Measurements from ENCODE around the gene NAA50. TPM values are rescaled to one million over a fixed set of nuclear protein-coding genes. Genes with fewer than 3 reads are reported as not detected.

NAA50 gene
- total and polyA plus RNA-seq, 8 donors, result 8.4 to 46.2 (median 34.5) TPM

- no peak for TF ChIP-seq CTCF (IDR thresholded peaks at IDR 0.05)
- intact Hi-C loops (cut with DNase I), result no loop called here
- FAIRE-seq (peak; percentile 51), ATAC-seq (peak in 2 of 4 donors; percentile 51), DNase-seq (no peak)
- no peaks in the 10 kb centered on the region for H3K4me1 ChIP-seq
- H3K27ac ChIP-seq, result no peak overlapping the region
- H3K4me3 ChIP-seq, result no peak overlapping the region
- H3K27me3 ChIP-seq, result no peaks in the 10 kb centered on the region
- H3K36me3 ChIP-seq, result peaks cover 0 to 8% (median 0%) of the 10 kb centered on the region in 3 donors
- no peaks in the 10 kb centered on the region for H3K9me3 ChIP-seq
These were observed 37.4 kb upstream of the NAA50 start for GRCh38 chr3:113783463-113783862.

GRCh38 chr3:113776564-113776963 lies 30.5 kb upstream of the NAA50 start:
- Histone ChIP-seq H3K4me3 (no peak overlapping the region), H3K27me3 (no peaks in the 10 kb centered on the region), H3K36me3 (no peaks in the 10 kb centered on the region), H3K9me3 (no peaks in the 10 kb centered on the region), H3K4me1 (peaks cover 0 to 12% (median 10%) of the 10 kb centered on the region in 3 donors), H3K27ac (no peak overlapping the region)
- intact Hi-C loops (cut with DNase I), result loop anchor here in 1 of 3 donors (10.0 kb wide), 1 partner anchor 48 kb away; no protein-coding TSS in a partner anchor
- FAIRE-seq (no peak), ATAC-seq (peak in 2 of 4 donors; percentile 39 to 51), DNase-seq (no peak)
- TF ChIP-seq CTCF (IDR thresholded peaks at IDR 0.05), result no peak
- 42 to 45% methylated on average over 3 of the region's 3 CpGs for WGBS, 2 donors

- Histone ChIP-seq H3K27ac (no peak overlapping the region), H3K4me1 (peaks cover 0 to 12% (median 10%) of the 10 kb centered on the region in 3 donors), H3K4me3 (no peak overlapping the region), H3K9me3 (no peaks in the 10 kb centered on the region), H3K27me3 (no peaks in the 10 kb centered on the region), H3K36me3 (no peaks in the 10 kb centered on the region)
- no peak for DNase-seq
- intact Hi-C loops (cut with DNase I), result loop anchor here in 1 of 3 donors (10.0 kb wide), 1 partner anchor 49 kb away; no protein-coding TSS in a partner anchor
- ATAC-seq, result no peak
- 100% methylated on average over 1 of the region's 1 CpG for WGBS, 2 donors
- TF ChIP-seq CTCF (IDR thresholded peaks at IDR 0.05), result no peak
- FAIRE-seq, result no peak
These were observed 29.5 kb upstream of the NAA50 start for GRCh38 chr3:113775516-113775915.

GRCh38 chr3:113773381-113773780 lies 27.3 kb upstream of the NAA50 start:
- H3K36me3 ChIP-seq, result no peaks in the 10 kb centered on the region
- WGBS, 2 donors, result 82 to 87% methylated on average over 3 of the region's 3 CpGs
- FAIRE-seq (no peak), ATAC-seq (no peak), DNase-seq (no peak)
- no peaks in the 10 kb centered on the region for H3K9me3 ChIP-seq
- TF ChIP-seq CTCF (IDR thresholded peaks at IDR 0.05), result no peak
- H3K27me3 ChIP-seq, result no peaks in the 10 kb centered on the region
- H3K4me3 ChIP-seq, result no peak overlapping the region
- intact Hi-C loops (cut with DNase I), result loop anchor here in 1 of 3 donors (10.0 kb wide), 1 partner anchor 51 kb away; no protein-coding TSS in a partner anchor
- H3K27ac ChIP-seq, result no peak overlapping the region
- peaks cover 7 to 18% (median 14%) of the 10 kb centered on the region in 3 donors for H3K4me1 ChIP-seq

- Histone ChIP-seq H3K36me3 (no peaks in the 10 kb centered on the region), H3K9me3 (no peaks in the 10 kb centered on the region), H3K27ac (no peak overlapping the region), H3K4me1 (peaks cover 7 to 16% (median 14%) of the 10 kb centered on the region in 3 donors), H3K27me3 (no peaks in the 10 kb centered on the region), H3K4me3 (no peak overlapping the region)
- ATAC-seq (peak; percentile 38 to 89 (median 74)), FAIRE-seq (no peak), DNase-seq (peak in 3 of 6 donors; percentile 22 to 31 (median 28))
- TF ChIP-seq CTCF (IDR thresholded peaks at IDR 0.05), result no peak
- intact Hi-C loops (cut with DNase I), result loop anchor here in 1 of 3 donors (10.0 kb wide), 1 partner anchor 53 kb away; no protein-coding TSS in a partner anchor
These were observed 25.9 kb upstream of the NAA50 start for GRCh38 chr3:113771993-113772392.

Data from pancreas (tissue), 10 donors.